GM23248 (cell line): ENCODE results near the gene RNF144B.

Experiments
- EZH2 ChIP-seq: fragments of 200-600 bp; sonication (generic); IDR thresholded peaks from 2 replicates; pipeline ENCODE4 v1.6.1; 2018; ENCODE audit warnings: antibody characterized with exemption, mild to moderate bottlenecking; ENCODE audit not compliant: insufficient read depth, poor library complexity, severe bottlenecking
- EZH2phosphoT487 ChIP-seq: fragments of 200-600 bp; sonication (generic); IDR thresholded peaks from 2 replicates; pipeline ENCODE4 v1.6.1; 2018; ENCODE audit warnings: antibody characterized with exemption, moderate library complexity, mild to moderate bottlenecking, low read depth; ENCODE audit not compliant: insufficient read depth

- TF ChIP-seq EZH2phosphoT487 (no peak), EZH2 (no peak)
Observed at GRCh38 chr6:18388942-18389341, 1.8 kb downstream of the RNF144B start.
